Retinal pigment epithelial cell (primary cell): ENCODE results near the gene DNAH14.

Experiments used
- DNase-seq: peaks from one replicate; pipeline ENCODE4 v3.0.0-alpha.2; 2010; ENCODE audit warnings: low read depth
- H3K4me3 ChIP-seq: 2 replicates; pipeline ENCODE4 v1.5.1; 2011; ENCODE audit warnings: mild to moderate bottlenecking, low read length, control low read depth, moderate library complexity
- TF ChIP-seq, protein P1 (sequence below): conservative IDR thresholded peaks from 2 replicates; pipeline ENCODE4 v1.5.1; 2011; ENCODE audit warnings: low read depth, low read length, control low read depth, inconsistent platforms

DNAH14 gene

DNA sequence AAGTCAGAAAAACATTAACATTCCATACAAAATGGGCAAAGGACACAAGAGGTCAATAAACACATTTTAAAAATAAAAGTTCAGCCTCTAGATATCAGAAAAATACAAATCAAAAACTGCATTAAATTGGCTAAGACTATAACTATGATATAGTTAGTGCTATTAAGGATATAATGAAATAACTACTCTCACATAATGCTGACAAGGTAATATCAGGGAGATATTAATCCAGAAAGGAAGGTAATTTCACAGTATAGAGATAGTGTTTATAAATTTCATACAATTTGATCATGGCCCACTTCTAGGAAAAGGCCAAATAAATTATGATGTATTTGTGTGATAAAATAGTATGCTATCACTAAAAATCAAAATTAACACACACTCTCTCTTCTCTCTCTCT is 436.5 kb downstream of the DNAH14 start:
- TF ChIP-seq, protein P1, sequence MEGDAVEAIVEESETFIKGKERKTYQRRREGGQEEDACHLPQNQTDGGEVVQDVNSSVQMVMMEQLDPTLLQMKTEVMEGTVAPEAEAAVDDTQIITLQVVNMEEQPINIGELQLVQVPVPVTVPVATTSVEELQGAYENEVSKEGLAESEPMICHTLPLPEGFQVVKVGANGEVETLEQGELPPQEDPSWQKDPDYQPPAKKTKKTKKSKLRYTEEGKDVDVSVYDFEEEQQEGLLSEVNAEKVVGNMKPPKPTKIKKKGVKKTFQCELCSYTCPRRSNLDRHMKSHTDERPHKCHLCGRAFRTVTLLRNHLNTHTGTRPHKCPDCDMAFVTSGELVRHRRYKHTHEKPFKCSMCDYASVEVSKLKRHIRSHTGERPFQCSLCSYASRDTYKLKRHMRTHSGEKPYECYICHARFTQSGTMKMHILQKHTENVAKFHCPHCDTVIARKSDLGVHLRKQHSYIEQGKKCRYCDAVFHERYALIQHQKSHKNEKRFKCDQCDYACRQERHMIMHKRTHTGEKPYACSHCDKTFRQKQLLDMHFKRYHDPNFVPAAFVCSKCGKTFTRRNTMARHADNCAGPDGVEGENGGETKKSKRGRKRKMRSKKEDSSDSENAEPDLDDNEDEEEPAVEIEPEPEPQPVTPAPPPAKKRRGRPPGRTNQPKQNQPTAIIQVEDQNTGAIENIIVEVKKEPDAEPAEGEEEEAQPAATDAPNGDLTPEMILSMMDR, result no peak
- no peak for DNase-seq
- H3K4me3 ChIP-seq, result no peak overlapping the region

DNA sequence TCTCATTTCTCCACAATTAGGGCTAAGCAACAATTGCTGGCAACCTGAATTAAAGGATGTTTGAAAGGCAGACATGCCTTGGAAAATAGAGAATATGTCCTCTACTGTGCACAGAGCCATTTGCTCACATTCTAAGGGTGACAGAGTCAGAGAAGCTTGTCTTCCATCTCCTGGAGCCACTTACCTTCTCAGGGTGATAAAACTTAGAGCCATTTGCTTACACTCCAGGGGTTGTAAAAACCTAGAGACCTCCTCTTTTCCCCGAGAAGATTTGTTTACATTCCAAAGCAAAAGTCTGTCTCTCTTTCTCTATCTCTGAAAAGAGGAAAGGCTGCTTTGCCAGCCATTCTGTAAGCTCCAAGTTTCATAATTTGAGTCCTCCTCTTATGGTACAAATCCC is 437.1 kb downstream of the DNAH14 start:
- TF ChIP-seq, protein P1, result no peak
- H3K4me3 ChIP-seq, result no peak overlapping the region
- no peak for DNase-seq

DNA sequence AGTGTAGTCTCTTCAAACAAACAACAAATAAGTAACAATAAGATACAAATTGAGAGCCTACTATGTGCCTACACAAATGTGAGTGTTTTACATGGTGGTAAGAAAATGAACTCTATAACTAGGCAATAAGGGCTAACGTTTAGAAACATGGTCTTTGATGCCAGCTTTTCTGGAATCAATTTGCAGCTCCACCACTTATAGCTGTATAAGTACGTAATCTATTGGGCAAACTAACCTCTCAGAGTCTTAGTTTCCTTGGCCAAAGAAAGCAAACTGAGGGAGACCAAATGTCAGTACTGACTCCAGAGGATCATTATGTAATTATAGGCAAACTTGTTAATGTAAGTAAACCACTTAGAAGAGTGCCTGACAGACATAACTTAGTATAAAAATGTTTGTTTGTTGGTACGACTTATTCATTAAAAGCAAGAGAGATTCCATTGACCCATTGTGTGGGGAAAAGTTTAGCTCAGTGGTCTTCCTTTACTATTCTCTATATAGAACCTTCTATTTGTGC is 438.6 kb downstream of the DNAH14 start:
- H3K4me3 ChIP-seq, result no peak overlapping the region
- TF ChIP-seq, protein P1, result no peak
- DNase-seq, result no peak

DNA sequence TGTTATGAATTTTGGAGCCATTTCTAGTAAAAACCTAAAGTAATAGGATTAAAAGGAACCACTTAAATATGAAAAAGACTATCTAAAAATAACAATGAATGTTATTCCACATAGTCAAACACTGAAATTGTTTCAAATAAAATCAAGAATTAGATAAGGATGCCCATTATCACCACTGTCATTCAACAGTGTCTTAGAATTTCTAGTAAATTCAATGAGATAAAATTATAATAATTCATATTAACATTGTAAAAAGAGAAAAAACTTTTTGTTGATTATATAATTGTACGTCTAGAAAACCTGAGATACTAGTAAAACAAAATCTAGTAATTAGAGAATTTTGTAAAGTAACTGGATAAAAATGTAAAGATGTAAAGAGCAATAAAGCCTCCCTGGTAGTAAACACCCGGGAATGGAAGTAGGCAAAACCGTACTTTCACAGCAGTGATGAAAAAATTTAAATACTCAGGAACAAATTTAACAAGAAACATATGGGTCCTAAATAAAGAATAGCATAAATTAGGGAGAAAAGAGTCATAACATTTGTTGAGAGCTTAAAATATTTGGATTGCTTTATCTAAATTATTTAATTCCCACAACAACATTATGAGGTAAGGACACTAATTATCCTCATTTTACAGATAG is 442.0 kb downstream of the DNAH14 start:
- H3K4me3 ChIP-seq, result no peak overlapping the region
- TF ChIP-seq, protein P1, result no peak
- no peak for DNase-seq

- TF ChIP-seq, protein P1, result no peak
- DNase-seq, result no peak
- no peak overlapping the region for H3K4me3 ChIP-seq
Measured at GRCh38 chr1:225373155-225373554, 443.7 kb downstream of the DNAH14 start.

DNA sequence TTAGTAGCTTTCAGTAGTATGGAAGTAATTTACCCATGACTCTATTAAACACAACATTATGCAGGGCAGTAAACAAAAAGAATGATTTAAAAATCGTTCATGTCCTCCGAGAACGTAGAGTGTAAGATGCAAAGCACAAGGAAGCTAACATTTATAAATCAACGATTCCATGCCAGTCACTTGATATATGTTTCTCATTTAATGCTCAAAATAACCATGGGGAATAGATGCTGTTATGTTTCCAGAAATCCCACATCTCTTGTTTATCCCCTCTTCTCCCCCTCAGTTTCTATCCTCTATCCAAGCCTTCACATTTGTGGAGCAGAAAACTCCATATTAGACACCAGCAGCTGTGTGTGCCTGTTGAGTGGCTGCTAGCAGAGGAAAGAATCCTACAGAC is 445.5 kb downstream of the DNAH14 start:
- TF ChIP-seq, protein P1, result no peak
- DNase-seq, result no peak
- H3K4me3 ChIP-seq, result no peak overlapping the region

- no peak for DNase-seq
- H3K4me3 ChIP-seq, result no peak overlapping the region
- TF ChIP-seq, protein P1, result no peak
Measured at GRCh38 chr1:225378880-225379279, 449.4 kb downstream of the DNAH14 start.
